GM19043 (cell line): ENCODE data around the gene RRP12.
"Not testable (repeated sequence)": the region's sequence is repeated elsewhere in the genome, so short reads cannot be mapped to it uniquely, and the experiment has no call there.

Experiments
- ATAC-seq: cut with Tn5 transposase; IDR thresholded peaks from one replicate; pipeline ENCODE4 v1.9.1; 2021; ENCODE audit warnings: low read depth; ENCODE audit not compliant: unreplicated experiment

The RRP12 gene

GRCh38 chr10:97400665-97401454, at the start of gene RRP12:
RRP12 (minus strand) TSS chr10:97401340; CDS start chr10:97401231, 109 bp downstream.
- peak; percentile 99 for ATAC-seq

GRCh38 chr10:97450828-97451227, 49.7 kb upstream of the RRP12 start:
- ATAC-seq: no peak

- ATAC-seq: peak; percentile 94
Measured at GRCh38 chr10:97445722-97446639, 44.8 kb upstream of the RRP12 start, which contains the start of the genes EXOSC1 and ZDHHC16. EXOSC1 (minus strand) TSS chr10:97446006; CDS start chr10:97445985, 21 bp downstream. ZDHHC16 (plus strand) TSS chr10:97446175; CDS start chr10:97451676, 5,501 bp downstream.

GRCh38 chr10:97445357-97445721, 44.2 kb upstream of the RRP12 start:
- no peak for ATAC-seq

- no peak for ATAC-seq
Measured at GRCh38 chr10:97444212-97444611, 43.1 kb upstream of the RRP12 start.

GRCh38 chr10:97442277-97442676, 41.1 kb upstream of the RRP12 start:
- ATAC-seq: no peak

GRCh38 chr10:97435211-97435610, 34.1 kb upstream of the RRP12 start:
- no peak for ATAC-seq

GRCh38 chr10:97434557-97434956, 33.4 kb upstream of the RRP12 start:
- ATAC-seq: no peak

GRCh38 chr10:97434055-97434454, 32.9 kb upstream of the RRP12 start:
- ATAC-seq: no peak

GRCh38 chr10:97428572-97428981, 27.4 kb upstream of the RRP12 start:
- ATAC-seq: no peak

GRCh38 chr10:97427571-97428179, 26.5 kb upstream of the RRP12 start:
- ATAC-seq: no peak

GRCh38 chr10:97426776-97427570, 25.8 kb upstream of the RRP12 start:
- ATAC-seq: no peak

- ATAC-seq: peak; percentile 75
Measured at GRCh38 chr10:97425964-97426775, 25.0 kb upstream of the RRP12 start, which contains the start of gene PGAM1. PGAM1 (plus strand) TSS chr10:97426191; CDS start chr10:97426308, 117 bp downstream.

GRCh38 chr10:97423757-97424098, 22.6 kb upstream of the RRP12 start:
- ATAC-seq: not testable (repeated sequence)

- ATAC-seq: no peak
Measured at GRCh38 chr10:97416565-97416964, 15.4 kb upstream of the RRP12 start.

GRCh38 chr10:97412891-97413304, 11.8 kb upstream of the RRP12 start:
- no peak for ATAC-seq

GRCh38 chr10:97411406-97411805, 10.3 kb upstream of the RRP12 start:
- ATAC-seq: no peak

GRCh38 chr10:97408496-97408992, 7.4 kb upstream of the RRP12 start:
- ATAC-seq: no peak

- ATAC-seq: no peak
Measured at GRCh38 chr10:97407952-97408248, 6.8 kb upstream of the RRP12 start.
